PC-3 (cell line): ENCODE results near the gene ASL.

Source experiments
- CTCF ChIP-seq: fragments of 300-600 bp; sonication (generic); conservative IDR thresholded peaks from 2 replicates; pipeline ENCODE4 v1.5.1; 2017; ENCODE audit warnings: antibody characterized with exemption, low read depth, mild to moderate bottlenecking, low read length
- EZH2 ChIP-seq: fragments of 300-600 bp; sonication (generic); IDR thresholded peaks from one replicate; pipeline ENCODE4 v1.6.1; 2017; ENCODE audit warnings: antibody characterized with exemption, mild to moderate bottlenecking, low read length; ENCODE audit not compliant: unreplicated experiment
- EZH2phosphoT487 ChIP-seq: fragments of 300-600 bp; sonication (generic); IDR thresholded peaks from 2 replicates; pipeline ENCODE4 v1.6.1; 2018; ENCODE audit warnings: mild to moderate bottlenecking, antibody characterized with exemption, low read length, borderline replicate concordance

GRCh38 chr7:66055321-66055956 is 20.2 kb upstream of the ASL start:
- TF ChIP-seq CTCF (no peak), EZH2 (no peak), EZH2phosphoT487 (no peak)
